GM19099 (cell line): ENCODE data around the gene ANKRD65.

Source experiments
- POLR2A ChIP-seq: IDR thresholded peaks from 3 replicates; pipeline ENCODE4 v1.6.1; 2011; ENCODE audit warnings: low read depth; ENCODE audit not compliant: insufficient read length; ENCODE audit errors: extremely low read depth

ANKRD65 gene

GRCh38 chr1:1370771-1371300, 50.2 kb downstream of the ANKRD65 start:
- TF ChIP-seq POLR2A, result no peak
